Measurements from ENCODE around the gene SLC8A2. TPM values are rescaled to one million over a fixed set of nuclear protein-coding genes. Genes with fewer than 3 reads are reported as not detected.

SLC8A2 gene
- total and polyA plus RNA-seq, 2 of the 4 experiments (the other 2 are of a cell fraction) = 0.05 TPM; not detected in 1

DNA sequence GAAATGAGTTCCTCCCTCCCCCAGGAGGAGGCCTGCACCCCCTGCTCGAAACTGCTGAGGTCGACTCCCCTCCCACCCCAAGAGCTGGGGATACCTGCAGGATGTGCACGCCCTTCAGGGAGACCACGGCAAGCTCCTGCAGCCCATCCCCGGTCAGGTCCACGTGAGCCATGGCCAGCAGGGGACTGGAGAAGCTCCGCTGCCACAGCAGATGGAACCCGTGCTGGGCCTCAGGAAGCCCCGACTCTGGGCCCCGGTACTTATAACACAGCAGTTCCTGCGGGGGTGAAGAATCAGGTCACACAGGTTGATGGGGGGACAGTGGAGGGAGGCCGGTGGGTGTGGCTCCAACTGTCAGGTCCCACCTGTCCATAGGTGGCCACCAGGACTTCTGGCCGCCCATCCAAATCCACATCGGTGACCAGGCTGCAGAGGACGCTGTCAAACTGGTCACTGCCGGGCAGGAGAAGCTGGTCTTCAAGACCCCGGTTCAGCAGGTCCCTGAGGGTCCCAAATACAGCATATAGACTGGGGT lies 4.8 kb upstream of the SLC8A2 start:
- H3K4ac ChIP-seq (ENCODE audit: low read depth, low read length) = no peak overlapping the region
- H3K56ac ChIP-seq (ENCODE audit: extremely low read depth, insufficient read depth, low read length) = no peak overlapping the region
- H3K4me2 ChIP-seq (ENCODE audit: low read depth, low read length) = no peak overlapping the region
- DNase-seq (no peak), ATAC-seq (ENCODE audit: low read depth) (no peak)
- H2BK5ac ChIP-seq (ENCODE audit: low read depth, low read length, poor library complexity, severe bottlenecking) = no peak overlapping the region
- H3K79me1 ChIP-seq (ENCODE audit: low read depth in 1 of 2, low read length in 2 of 2) = no peaks in the 10 kb centered on the region
- H3K36me3 ChIP-seq (ENCODE audit: control insufficient read depth, insufficient read depth, low read length) = no peaks in the 10 kb centered on the region
- no peaks in the 10 kb centered on the region for H3K9me3 ChIP-seq (ENCODE audit: control insufficient read depth, insufficient read depth, low read length)
- intact Hi-C loops (cut with micrococcal nuclease) (no loop called here), in situ Hi-C loops (cut with MboI; ENCODE audit: low sequenced_read_pairs) (no loop called here), dilution Hi-C loops (cut with HindIII; ENCODE audit: low sequenced_read_pairs, unreplicated experiment) (no loop called here)
- no peak overlapping the region for H3K14ac ChIP-seq (replicated peaks; ENCODE audit: low read depth, low read length)
- H2BK120ac ChIP-seq (ENCODE audit: low read depth, low read length) = no peak overlapping the region
- no peak overlapping the region for H2BK20ac ChIP-seq (ENCODE audit: low read depth, low read length)
- no peak overlapping the region for H3K23ac ChIP-seq (ENCODE audit: low read depth, low read length)
- WGBS, 2 experiments (ENCODE audit: extremely low coverage in 2 of 2, insufficient read length in 1 of 2) = 80% methylated on average over 9 of the region's 17 CpGs; no CpG with 5 or more reads in 1 of the 2 experiments
- no peak overlapping the region for H2AK9ac ChIP-seq (replicated peaks; ENCODE audit: low read depth, low read length, poor library complexity)
- no peak overlapping the region for H3K27ac ChIP-seq (ENCODE audit: insufficient read depth, low read length)
- no peak overlapping the region for H2BK15ac ChIP-seq (ENCODE audit: low read depth, low read length)
- no peaks in the 10 kb centered on the region for H4K20me1 ChIP-seq (ENCODE audit: insufficient read depth, low read length)
- H2AFZ ChIP-seq (replicated peaks; ENCODE audit: low read length, poor library complexity) = no peak overlapping the region
- no peak overlapping the region for H4K5ac ChIP-seq (ENCODE audit: low read depth, low read length)
- no peak overlapping the region for H3K18ac ChIP-seq (ENCODE audit: low read depth, low read length)
- TF ChIP-seq NFE2L2 (IDR thresholded peaks at IDR 0.05; ENCODE audit: low read depth, low read length) (no peak), CHD1 (IDR thresholded peaks at IDR 0.05; ENCODE audit: low read depth, low read length) (no peak), MAZ (IDR thresholded peaks at IDR 0.05; ENCODE audit: borderline replicate concordance, low read depth, low read length) (no peak), MAFK (IDR thresholded peaks at IDR 0.05; ENCODE audit: low read depth, low read length) (no peak), SMC3 (IDR thresholded peaks at IDR 0.05; ENCODE audit: low read depth, low read length) (no peak), RFX5 (IDR thresholded peaks at IDR 0.05; ENCODE audit: low read depth, low read length) (no peak), CEBPB (IDR thresholded peaks at IDR 0.05; ENCODE audit: low read depth, low read length) (no peak), POLR2A (IDR thresholded peaks at IDR 0.05; ENCODE audit: low read depth, low read length) (no peak)
- TF ChIP-seq, protein P1, sequence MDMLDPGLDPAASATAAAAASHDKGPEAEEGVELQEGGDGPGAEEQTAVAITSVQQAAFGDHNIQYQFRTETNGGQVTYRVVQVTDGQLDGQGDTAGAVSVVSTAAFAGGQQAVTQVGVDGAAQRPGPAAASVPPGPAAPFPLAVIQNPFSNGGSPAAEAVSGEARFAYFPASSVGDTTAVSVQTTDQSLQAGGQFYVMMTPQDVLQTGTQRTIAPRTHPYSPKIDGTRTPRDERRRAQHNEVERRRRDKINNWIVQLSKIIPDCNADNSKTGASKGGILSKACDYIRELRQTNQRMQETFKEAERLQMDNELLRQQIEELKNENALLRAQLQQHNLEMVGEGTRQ (IDR thresholded peaks at IDR 0.05; ENCODE audit: low read depth, low read length) = no peak
- TF ChIP-seq, protein P2, sequence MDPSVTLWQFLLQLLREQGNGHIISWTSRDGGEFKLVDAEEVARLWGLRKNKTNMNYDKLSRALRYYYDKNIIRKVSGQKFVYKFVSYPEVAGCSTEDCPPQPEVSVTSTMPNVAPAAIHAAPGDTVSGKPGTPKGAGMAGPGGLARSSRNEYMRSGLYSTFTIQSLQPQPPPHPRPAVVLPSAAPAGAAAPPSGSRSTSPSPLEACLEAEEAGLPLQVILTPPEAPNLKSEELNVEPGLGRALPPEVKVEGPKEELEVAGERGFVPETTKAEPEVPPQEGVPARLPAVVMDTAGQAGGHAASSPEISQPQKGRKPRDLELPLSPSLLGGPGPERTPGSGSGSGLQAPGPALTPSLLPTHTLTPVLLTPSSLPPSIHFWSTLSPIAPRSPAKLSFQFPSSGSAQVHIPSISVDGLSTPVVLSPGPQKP (IDR thresholded peaks at IDR 0.05; ENCODE audit: borderline replicate concordance, low read depth, low read length) = no peak
- H3K9ac ChIP-seq (ENCODE audit: low read depth, low read length) = no peak overlapping the region
- no peak overlapping the region for H4K8ac ChIP-seq (ENCODE audit: low read depth in 2 of 2, low read length in 2 of 2)
- ChIA-PET POLR2A (ENCODE audit: unreplicated experiment) (no interaction called here), CTCF (interaction anchor here (0.7 kb wide), 1 partner anchor 40 kb away, joined by 4 read pairs; no protein-coding TSS in a partner anchor)
- H2AK5ac ChIP-seq (ENCODE audit: low read depth, low read length) = no peak overlapping the region
- H3K9me1 ChIP-seq (ENCODE audit: insufficient read depth, low read length) = no peaks in the 10 kb centered on the region
- peaks cover 5% of the 10 kb centered on the region for H3K27me3 ChIP-seq (ENCODE audit: control insufficient read depth, insufficient read depth, low read length)
- no peak overlapping the region for H4K91ac ChIP-seq (ENCODE audit: insufficient read depth, low read depth, low read length)
- BruUV-seq (replicated peaks) = no TSS peak
- H3K4me3 ChIP-seq (ENCODE audit: insufficient read depth, low read depth, low read length) = no peak overlapping the region
- no peaks in the 10 kb centered on the region for H3K4me1 ChIP-seq (ENCODE audit: control insufficient read depth, insufficient read depth, low read length)

All from IMR-90 (cell line).